GM18951 (cell line): ENCODE results near the gene SLC9A5.

Experiments used
- POLR2A ChIP-seq: IDR thresholded peaks from 4 replicates; pipeline ENCODE4 v1.6.1; 2011; ENCODE audit warnings: mild to moderate bottlenecking; ENCODE audit not compliant: insufficient read length, insufficient read depth; ENCODE audit errors: extremely low read depth
- in situ Hi-C: fragments of 300-500 bp; cut with MboI; formaldehyde crosslinking; loops from one replicate; pipeline ENCODE4 v1.12.0; 2022; ENCODE audit warnings: low sequenced_read_pairs, mixed read lengths, inconsistent platforms; ENCODE audit not compliant: unreplicated experiment

The SLC9A5 gene

DNA sequence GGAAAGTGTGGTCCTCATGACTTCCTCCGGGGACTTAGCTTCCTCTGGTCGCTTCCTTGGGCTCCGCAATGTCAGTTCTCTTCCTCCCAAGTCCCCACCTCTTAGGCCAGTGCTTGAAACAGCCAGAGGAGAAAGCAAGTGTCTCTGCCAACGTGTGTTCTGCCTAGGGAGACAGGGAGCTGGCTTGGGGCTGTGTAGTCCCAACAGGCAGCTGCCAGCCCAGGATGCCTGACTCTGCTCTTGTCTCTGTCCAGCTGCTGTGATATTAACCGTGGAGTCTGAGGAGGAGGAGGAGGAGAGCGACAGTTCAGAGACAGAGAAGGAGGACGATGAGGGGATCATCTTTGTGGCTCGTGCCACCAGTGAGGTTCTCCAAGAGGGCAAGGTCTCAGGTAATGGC lies 17.1 kb downstream of the SLC9A5 start:
- TF ChIP-seq POLR2A, result no peak
- in situ Hi-C loops, result no loop called here

GRCh38 chr16:67268136-67268579 lies 19.4 kb downstream of the SLC9A5 start:
- no peak for TF ChIP-seq POLR2A
- in situ Hi-C loops, result no loop called here

- in situ Hi-C loops, result no loop called here
- TF ChIP-seq POLR2A, result no peak
These were observed 21.0 kb downstream of the SLC9A5 start for GRCh38 chr16:67269766-67270165.

DNA sequence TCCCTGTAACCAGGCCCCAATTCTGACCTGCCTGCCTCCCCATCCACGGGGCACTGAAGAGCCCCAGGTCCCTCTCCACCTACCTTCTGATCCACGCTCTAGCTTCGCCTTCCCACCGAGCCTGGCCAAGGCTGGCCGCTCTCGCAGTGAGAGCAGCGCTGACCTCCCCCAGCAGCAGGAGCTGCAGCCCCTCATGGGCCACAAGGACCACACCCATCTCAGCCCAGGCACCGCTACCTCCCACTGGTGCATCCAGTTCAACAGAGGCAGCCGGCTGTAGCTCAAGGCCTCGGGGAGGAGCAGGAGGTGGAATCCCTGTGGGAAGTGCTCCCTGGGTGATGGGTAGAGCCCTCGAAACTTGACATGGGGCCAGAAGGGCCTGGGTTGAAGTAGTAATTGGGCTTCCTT lies 22.2 kb downstream of the SLC9A5 start:
- no peak for TF ChIP-seq POLR2A
- in situ Hi-C loops, result no loop called here

GRCh38 chr16:67271446-67271845 lies 22.7 kb downstream of the SLC9A5 start:
- no peak for TF ChIP-seq POLR2A
- in situ Hi-C loops, result no loop called here

DNA sequence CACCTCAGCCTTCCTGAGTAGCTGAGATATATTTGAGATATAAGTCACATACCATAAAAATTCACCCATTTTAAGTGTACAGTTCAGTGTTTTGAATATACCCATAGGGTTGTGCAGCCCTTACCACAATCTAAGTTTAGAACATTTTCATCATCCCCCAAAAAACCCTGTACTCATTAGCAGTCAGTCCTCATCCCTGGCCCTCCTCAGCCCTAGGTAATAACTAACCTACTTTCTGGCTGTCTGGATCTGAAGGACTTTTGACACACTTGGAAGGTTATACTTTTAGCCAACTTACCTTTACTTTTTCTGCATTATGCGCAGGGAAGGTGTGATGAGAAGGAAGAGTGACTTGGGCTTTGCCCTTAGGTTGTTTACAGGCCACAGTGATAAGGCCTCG lies 26.5 kb downstream of the SLC9A5 start:
- in situ Hi-C loops, result no loop called here
- TF ChIP-seq POLR2A, result no peak

- no peak for TF ChIP-seq POLR2A
- in situ Hi-C loops, result no loop called here
These were observed 28.7 kb downstream of the SLC9A5 start for GRCh38 chr16:67277294-67277998.

DNA sequence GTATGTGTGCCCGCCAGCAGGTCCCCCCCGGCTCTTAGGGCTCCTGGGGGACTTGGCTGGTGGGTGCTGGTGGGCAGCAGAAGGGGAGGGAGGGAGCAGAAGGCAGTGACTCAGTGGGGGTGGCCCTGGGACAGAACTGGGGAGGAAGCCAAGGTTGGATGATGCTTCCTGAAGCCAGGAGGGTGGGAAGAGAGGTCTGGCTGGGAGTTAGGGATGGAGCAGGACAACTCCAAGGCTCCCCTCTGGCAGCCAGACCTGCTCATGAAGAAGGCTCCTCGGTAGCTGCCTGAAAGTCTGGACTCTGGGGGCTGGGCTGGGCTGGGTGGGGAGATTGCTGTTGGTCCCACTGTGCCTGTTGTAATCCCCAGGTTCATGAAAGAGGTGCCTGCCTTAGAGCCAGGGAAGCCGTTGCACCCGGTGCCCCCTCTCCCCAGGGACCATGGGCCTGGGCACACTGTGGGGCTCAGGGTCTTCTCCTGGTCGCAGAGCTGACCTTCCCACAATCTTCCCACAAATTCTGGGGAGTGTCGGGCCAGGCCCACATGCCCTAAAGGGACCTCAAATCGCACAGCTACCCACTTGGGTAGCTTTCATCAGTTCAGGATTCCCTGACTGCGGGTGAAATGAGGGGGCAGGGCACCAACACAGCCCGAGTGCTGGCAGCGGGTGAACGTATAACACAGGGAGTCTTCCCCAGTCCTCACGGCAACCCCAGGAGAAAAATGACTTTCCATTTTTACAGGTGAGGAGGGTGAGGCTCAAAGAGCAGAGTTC lies 29.4 kb downstream of the SLC9A5 start:
- in situ Hi-C loops, result no loop called here
- TF ChIP-seq POLR2A, result no peak

DNA sequence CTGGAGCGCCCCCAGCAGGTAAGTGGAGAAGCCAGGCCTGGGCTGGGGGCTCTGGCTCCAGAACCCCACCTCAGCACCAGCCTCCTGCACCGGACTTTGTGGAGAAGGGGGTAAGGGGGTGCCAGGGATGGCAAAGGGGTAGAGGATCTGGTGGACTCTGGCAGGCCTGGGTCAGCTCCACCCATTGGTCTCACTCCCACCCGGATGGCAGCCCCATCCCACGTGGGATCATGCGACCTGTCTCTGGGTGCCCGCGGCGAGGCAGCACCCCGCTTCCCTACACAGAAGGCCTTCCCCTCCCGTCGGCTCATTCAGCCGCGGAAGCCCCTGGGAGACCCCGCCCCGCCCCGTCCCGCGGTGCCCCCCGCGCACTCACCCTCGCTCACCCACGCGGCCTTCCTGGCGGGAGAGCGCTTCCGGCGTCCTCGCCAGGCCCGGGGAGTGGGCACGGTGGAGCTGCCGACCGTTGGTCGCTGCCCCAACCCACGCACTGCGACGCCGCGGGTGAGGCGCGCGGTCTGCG lies 30.1 kb downstream of the SLC9A5 start:
- in situ Hi-C loops, result no loop called here
- no peak for TF ChIP-seq POLR2A

- in situ Hi-C loops, result no loop called here
These were observed 30.7 kb downstream of the SLC9A5 start, which contains the start of gene PLEKHG4 for GRCh38 chr16:67279296-67280089. Gene PLEKHG4, plus strand, starts transcription at chr16:67279532. Its CDS starts 513 bp downstream, at chr16:67280045.

GRCh38 chr16:67280090-67281015 lies 31.6 kb downstream of the SLC9A5 start:
- no peak for TF ChIP-seq POLR2A

More at GRCh38 chr16:67279296-67280089, 30.7 kb downstream of the SLC9A5 start, which contains the start of gene PLEKHG4:
- TF ChIP-seq POLR2A, result peak; percentile 53

GRCh38 chr16:67281536-67282446 lies 33.0 kb downstream of the SLC9A5 start:
- in situ Hi-C loops, result no loop called here

More at GRCh38 chr16:67280090-67281015, 31.6 kb downstream of the SLC9A5 start:
- in situ Hi-C loops, result no loop called here

More at GRCh38 chr16:67281536-67282446, 33.0 kb downstream of the SLC9A5 start:
- no peak for TF ChIP-seq POLR2A
